Measurements from ENCODE around the gene ZMYND8.

DNA sequence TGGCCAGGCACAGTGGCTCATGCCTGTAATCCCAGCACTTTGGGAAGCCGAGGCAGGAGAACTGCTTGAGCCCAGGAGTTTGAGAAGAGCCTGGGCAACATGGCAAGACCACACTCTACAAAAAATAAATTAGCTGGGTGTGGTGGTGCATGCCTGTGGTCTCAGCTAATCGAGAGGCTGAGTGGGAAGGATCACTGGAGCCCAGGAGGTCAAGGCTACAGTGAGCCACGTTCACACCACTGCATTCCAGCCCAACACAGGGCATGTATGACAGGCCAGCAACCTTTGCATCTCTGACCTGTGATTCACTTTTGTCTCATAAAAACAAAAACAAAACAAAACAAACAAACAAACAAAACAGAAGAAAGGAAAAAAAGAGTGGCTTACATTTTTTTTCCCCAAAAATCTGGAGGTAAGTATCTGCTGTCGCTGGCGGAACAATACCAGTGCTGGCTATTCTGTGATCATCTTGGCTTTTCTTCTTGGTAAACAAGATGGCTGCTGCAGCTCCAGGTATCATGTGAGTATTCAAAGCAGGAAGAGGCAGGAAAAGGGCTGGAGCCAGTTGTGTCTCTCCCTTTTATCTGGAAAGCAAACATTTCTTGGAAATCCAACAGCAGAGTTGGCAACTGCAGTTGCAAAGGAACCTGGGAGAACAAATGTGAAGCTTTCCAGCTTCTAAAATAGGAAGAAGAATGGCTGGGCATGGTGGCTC is 40.4 kb upstream of the ZMYND8 start:
- TF ChIP-seq, protein P1, sequence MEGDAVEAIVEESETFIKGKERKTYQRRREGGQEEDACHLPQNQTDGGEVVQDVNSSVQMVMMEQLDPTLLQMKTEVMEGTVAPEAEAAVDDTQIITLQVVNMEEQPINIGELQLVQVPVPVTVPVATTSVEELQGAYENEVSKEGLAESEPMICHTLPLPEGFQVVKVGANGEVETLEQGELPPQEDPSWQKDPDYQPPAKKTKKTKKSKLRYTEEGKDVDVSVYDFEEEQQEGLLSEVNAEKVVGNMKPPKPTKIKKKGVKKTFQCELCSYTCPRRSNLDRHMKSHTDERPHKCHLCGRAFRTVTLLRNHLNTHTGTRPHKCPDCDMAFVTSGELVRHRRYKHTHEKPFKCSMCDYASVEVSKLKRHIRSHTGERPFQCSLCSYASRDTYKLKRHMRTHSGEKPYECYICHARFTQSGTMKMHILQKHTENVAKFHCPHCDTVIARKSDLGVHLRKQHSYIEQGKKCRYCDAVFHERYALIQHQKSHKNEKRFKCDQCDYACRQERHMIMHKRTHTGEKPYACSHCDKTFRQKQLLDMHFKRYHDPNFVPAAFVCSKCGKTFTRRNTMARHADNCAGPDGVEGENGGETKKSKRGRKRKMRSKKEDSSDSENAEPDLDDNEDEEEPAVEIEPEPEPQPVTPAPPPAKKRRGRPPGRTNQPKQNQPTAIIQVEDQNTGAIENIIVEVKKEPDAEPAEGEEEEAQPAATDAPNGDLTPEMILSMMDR (IDR thresholded peaks at IDR 0.05), result no peak
- TF ChIP-seq POLR2A (IDR thresholded peaks at IDR 0.05), result no peak

All from Peyer's patch (tissue), 4 donors.